GM19452 (cell line): ENCODE results near the gene CIPC.
A peak's percentile ranks its signal among the peaks of the same experiment; 100 is the strongest.

Source experiments
- ATAC-seq: cut with Tn5 transposase; IDR thresholded peaks from one replicate; pipeline ENCODE4 v1.9.1; 2021; ENCODE audit not compliant: unreplicated experiment

CIPC gene

DNA sequence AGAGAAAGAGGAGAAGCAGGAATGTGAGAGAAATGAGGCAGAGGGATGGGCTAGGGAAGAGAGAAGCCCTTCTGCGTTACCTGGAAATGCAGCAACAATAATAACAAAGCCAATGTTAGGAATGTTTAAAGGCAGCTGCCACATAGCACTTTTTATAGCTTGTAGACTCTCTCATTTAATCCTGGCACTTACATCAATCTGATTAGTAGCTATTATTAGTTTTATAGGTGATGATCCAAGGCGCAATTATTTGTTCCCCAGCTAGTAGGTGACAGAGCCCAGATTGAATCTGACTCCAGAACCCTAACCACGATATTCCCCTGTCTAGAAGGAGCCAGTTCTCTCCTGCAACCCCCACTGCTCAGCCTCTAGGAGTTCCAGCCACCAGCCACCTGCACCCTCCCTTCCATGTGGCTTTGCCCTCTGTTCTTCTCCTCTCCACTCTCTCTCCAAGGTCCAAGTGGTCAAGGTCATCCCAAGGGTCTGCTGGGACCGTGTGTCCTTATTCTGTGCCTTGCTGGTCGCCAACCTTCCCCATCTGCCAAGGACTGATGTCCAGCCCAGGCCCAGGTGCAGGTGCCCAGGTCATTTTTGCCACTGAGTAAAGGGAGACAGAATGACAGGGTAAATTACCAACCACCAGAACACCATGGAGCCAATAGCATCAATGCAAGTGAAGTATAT is 29.4 kb upstream of the CIPC start:
- no peak for ATAC-seq

- ATAC-seq = no peak
These were observed 28.5 kb upstream of the CIPC start for GRCh38 chr14:77069551-77069950.

DNA sequence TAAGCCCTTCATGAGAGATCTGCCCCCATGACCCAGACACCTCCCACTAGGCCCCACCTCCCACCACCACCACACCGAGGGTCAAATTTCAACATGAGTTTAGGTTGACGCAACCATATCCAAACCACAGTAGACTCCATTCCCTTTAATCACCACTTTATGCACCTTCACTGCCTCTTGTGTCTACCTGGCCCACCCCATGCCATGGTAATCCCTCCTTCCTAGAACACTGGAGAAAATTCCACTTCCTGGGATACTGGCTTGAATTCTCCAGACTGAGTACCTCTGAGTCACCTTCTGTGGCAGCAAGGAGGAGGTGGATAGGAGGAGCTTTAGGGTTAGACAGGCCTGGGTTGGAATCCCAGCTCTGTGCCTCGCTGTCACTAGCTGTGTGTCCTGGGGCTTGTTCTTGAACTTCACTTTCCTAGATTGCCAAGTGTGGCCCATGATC is 26.1 kb upstream of the CIPC start:
- no peak for ATAC-seq

- ATAC-seq = no peak
These were observed 23.1 kb upstream of the CIPC start for GRCh38 chr14:77074969-77075368.

DNA sequence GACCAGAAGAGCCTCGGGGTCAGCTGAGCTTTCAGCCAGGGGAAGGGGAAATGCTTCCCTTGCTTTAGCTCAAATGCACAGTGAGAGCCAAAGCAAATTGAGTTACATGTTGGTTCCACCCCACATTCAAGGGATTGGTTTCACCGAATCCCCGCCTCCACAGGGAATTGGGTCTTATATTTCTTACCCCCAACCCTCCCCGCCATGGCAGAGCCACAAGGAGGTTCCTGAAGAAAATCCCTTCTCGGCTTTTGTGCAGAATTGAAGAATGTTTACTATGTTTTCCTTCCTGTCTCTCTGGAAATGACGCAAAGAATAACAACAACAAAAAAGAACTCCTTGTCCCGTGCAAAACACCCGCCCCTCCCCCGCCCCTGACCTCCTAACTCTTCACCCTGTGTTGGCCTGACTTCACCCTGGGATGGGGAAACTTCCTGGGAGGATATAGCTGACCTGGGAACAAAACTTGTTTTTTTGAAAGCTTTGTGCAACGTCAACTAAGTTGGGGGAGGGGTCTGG is 21.9 kb upstream of the CIPC start:
- ATAC-seq = no peak

DNA sequence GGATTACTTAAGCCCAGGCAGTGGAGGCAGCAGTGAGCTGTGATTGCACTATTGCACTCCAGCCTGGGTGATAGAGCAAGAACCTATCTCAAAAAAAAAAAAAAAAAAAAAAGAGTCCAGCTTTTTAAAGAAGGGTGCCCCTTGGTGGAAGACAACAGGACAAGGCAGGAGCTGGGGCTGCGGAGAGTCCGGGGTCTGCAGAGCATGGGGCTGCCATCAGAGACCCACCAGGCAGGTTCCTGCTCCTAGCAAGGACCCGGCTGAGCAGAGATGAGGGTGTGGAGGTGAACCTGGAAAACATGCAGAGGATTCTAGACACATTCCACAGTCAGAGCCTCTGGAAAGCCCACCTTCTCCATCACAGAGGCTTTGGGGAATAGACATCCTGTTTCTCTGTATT is 21.0 kb upstream of the CIPC start:
- ATAC-seq = no peak

DNA sequence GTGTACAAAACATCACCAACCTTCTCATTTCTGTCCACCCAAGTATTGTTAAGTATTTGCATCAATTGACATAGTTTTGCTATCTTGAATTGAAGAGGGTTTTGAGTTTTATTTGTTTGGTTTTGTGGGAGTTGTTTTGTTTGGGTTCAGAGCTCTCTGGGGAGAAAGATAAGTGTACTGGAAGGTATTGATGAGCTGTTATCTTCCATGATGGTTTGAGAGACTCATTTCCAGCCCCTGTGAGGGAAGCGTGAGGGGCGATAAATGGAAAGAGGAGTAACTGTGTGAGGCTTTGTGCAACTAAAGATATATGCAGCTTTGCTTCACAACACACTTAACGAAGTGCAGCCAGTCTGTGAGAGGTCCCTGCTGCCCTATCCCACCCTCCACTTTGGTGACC is 15.7 kb upstream of the CIPC start:
- no peak for ATAC-seq

DNA sequence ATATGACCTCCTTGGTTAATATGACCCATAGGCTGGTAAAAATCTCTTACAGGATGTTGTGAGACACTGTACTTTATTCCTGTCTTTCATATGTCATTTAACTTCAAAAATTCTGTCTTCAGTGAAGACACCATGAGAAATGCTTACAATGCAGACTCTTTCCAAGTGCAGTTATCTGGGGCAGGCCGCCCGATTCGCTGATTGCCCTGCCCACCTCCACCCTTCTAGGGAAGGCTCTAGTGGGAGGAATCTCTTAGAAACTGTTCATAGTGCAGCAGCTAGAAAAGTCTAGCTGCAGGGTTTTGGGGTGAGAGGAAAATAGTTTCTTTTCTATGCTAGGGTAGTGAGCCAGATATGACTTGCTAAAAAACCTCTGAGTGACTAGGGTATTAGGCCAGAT is 15.0 kb upstream of the CIPC start:
- no peak for ATAC-seq

- ATAC-seq = no peak
These were observed 13.1 kb upstream of the CIPC start for GRCh38 chr14:77084985-77085384.

GRCh38 chr14:77085538-77085937 is 12.5 kb upstream of the CIPC start:
- no peak for ATAC-seq

GRCh38 chr14:77086017-77086727 is 11.9 kb upstream of the CIPC start:
- peak; percentile 62 for ATAC-seq

- ATAC-seq = no peak
These were observed 11.1 kb upstream of the CIPC start for GRCh38 chr14:77086951-77087350.

GRCh38 chr14:77087631-77088030 is 10.4 kb upstream of the CIPC start:
- no peak for ATAC-seq

GRCh38 chr14:77088219-77088618 is 9.8 kb upstream of the CIPC start:
- ATAC-seq = no peak

DNA sequence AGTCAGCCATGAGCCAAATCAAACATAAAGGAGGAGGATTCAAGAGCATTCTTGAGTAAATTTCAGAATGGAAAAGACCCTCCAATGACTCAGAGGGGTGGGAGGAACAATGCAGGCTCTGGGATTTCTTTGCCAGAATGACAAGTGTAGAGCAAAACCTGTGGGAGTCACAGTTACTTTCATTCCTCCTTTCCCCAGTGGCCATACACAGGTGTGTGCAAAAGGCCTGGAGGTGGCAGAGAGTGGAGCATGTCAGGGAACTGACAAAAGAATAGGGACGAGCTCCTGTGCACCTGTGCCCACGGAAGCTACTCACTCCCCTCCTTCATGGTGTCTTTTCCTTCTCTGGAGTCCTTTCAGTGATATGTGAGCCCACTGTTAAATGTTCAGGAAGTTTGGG is 9.4 kb upstream of the CIPC start:
- no peak for ATAC-seq

- no peak for ATAC-seq
These were observed 6.5 kb upstream of the CIPC start for GRCh38 chr14:77091518-77091917.

DNA sequence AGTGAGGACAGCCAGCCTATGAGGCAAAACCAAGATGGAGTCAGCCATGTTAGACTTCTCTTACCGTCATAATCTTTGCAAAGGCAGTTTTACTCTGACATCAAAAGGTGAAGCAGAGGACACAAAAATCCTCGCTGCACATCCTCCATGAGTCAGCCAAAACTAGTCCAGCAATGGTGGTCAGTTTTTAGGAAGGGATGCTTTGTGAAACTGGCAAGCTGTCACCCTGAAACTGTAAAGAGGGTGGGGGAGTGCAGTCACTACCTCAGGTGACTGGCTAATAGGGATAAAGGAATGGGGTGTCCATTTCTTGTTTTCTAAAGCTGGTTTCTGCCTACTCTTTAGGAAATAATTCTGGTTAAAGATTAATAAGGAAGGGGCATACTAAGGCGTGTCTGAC is 5.4 kb upstream of the CIPC start:
- ATAC-seq = no peak

- ATAC-seq = no peak
These were observed 3.3 kb upstream of the CIPC start for GRCh38 chr14:77094672-77095284.

GRCh38 chr14:77097006-77097699 is 905 bp upstream of the CIPC start:
- no peak for ATAC-seq

DNA sequence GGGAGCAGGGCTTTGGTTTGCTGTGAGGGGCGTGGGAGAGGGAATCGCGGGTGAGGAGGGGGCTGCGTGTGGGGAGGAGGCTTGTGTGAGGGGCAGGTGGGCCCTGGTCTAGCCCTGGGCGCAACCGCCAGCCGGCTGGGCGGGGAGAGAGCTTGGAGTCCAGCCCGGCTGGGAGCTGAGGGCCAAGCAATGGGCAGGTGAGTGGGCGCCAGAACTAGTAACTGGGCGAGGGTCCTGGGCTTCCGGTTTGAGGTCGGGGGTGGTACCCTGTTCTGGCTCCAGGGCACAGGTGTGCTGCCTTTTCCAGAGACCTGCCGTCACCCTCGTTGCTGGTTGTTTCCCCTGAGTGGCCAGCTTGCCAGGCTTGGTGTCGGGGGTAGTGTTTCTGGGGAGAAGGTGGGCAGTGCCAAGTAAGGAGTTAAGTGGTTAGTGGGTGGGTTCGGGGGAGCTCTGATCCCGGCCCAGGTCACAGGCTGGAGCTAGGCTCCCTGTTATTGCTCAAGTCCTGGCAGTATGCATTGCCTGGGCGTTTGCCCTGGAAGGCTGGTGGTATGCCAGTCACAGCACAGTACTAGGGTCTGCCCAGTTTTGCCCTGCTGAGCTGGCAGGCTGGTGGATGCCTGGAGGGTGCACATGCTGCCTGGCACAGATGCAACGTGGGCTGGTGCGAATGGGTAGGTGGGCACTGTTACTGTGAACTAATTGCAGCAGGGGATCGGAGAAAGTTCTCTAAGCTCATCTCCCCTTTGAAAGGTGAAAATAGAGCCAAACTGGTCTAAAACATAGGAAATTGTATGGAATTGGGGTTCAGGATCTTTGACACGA is 683 bp downstream of the CIPC start:
- ATAC-seq = no peak
